H1 (cell line): Measurements from ENCODE around the gene HMGN2. TPM values are rescaled to one million over a fixed set of nuclear protein-coding genes. Genes with fewer than 3 reads are reported as not detected.

ENCODE experiments used
- CTCF ChIA-PET: fragments of 300-600 bp; sonication (Branson Sonifier 250); formaldehyde crosslinking; loops from one replicate; lab custom pipeline; 2021; ENCODE audit not compliant: partially characterized antibody; lab: Charles Lee
- POLR2A ChIA-PET: fragments of 300-600 bp; sonication (Branson Sonifier 250); formaldehyde crosslinking; loops from one replicate; lab custom pipeline; 2021; ENCODE audit warnings: inconsistent platforms; ENCODE audit not compliant: partially characterized antibody; lab: Charles Lee
- DNase-seq, 2 experiments: peaks; one replicate each; pipeline versions ENCODE4 v3.0.0 to v3.0.0-alpha.2; 2010 to 2022; ENCODE audit warnings: low spot score in 2 of 2, low read depth in 1 of 2, mixed read lengths in 1 of 2
- FAIRE-seq: peaks from 2 replicates; lab custom pipeline; 2011; peaks lifted over from hg19 to GRCh38; lab: Jason Lieb, UNC
- H2AFZ ChIP-seq: 2 replicates; pipeline ENCODE4 v1.8.1; 2012; ENCODE audit warnings: low read length, inconsistent platforms
- H2AK5ac ChIP-seq: 2 replicates; pipeline ENCODE4 v1.6.1; 2013; ENCODE audit warnings: low read depth, low read length
- H2BK120ac ChIP-seq: replicated peaks from 2 replicates; pipeline ENCODE3; 2013; ENCODE audit warnings: low read depth, low read length, inconsistent platforms
- H2BK12ac ChIP-seq: 2 replicates; pipeline ENCODE4 v1.6.1; 2013; ENCODE audit warnings: low read depth, low read length
- H2BK15ac ChIP-seq: 2 replicates; pipeline ENCODE4 v1.6.1; 2013; ENCODE audit warnings: low read length
- H2BK20ac ChIP-seq: 2 replicates; pipeline ENCODE4 v1.6.1; 2013; ENCODE audit warnings: low read length
- H2BK5ac ChIP-seq: 2 replicates; pipeline ENCODE4 v1.6.1; 2013; ENCODE audit warnings: low read depth, low read length
- H3K14ac ChIP-seq: 2 replicates; pipeline ENCODE4 v1.6.1; 2013; ENCODE audit warnings: inconsistent platforms; ENCODE audit not compliant: insufficient read length
- H3K18ac ChIP-seq: 2 replicates; pipeline ENCODE4 v1.6.1; 2013; ENCODE audit warnings: low read length; ENCODE audit errors: extremely low read depth
- H3K23ac ChIP-seq: 2 replicates; pipeline ENCODE4 v1.6.1; 2013; ENCODE audit warnings: inconsistent platforms; ENCODE audit not compliant: insufficient read length
- H3K23me2 ChIP-seq: 2 replicates; pipeline ENCODE4 v1.6.1; 2013; ENCODE audit warnings: low read depth, low read length
- H3K27ac ChIP-seq: 2 replicates; pipeline ENCODE4 v1.6.1; 2011; ENCODE audit warnings: low read depth, low read length, inconsistent platforms
- H3K27me3 ChIP-seq, 4 experiments: replicated peaks in 1 of 4; 1 replicate in 1 of 4; 2 replicates in 3 of 4; pipeline versions ENCODE4 v1.6.1 to v1.8.1; 2011 to 2013; ENCODE audit warnings: low read length in 3 of 4, mild to moderate bottlenecking in 3 of 4, inconsistent platforms in 2 of 4, mixed read lengths in 2 of 4, moderate library complexity in 1 of 4; ENCODE audit not compliant: control insufficient read depth in 3 of 4, insufficient read depth in 3 of 4; ENCODE audit errors: extremely low read depth in 1 of 4
- H3K36me3 ChIP-seq, 4 experiments: 2 replicates each; pipeline versions ENCODE4 v1.6.1 to v1.8.1; 2011 to 2013; ENCODE audit warnings: mild to moderate bottlenecking in 4 of 4, low read length in 3 of 4, moderate library complexity in 2 of 4, control low read depth in 1 of 4, inconsistent platforms in 1 of 4; ENCODE audit not compliant: insufficient read depth in 4 of 4, control insufficient read depth in 2 of 4
- H3K4ac ChIP-seq: replicated peaks from 2 replicates; pipeline ENCODE3; 2013; ENCODE audit warnings: low read length, low read depth, mixed read lengths, inconsistent platforms; ENCODE audit not compliant: insufficient read length
- H3K4me1 ChIP-seq, 4 experiments: replicated peaks in 1 of 4; 1 replicate in 1 of 4; 2 replicates in 3 of 4; pipeline versions ENCODE4 v1.6.1 to v1.8.1; 2011 to 2013; ENCODE audit warnings: low read length in 3 of 4, inconsistent platforms in 2 of 4, mixed read lengths in 1 of 4; ENCODE audit not compliant: insufficient read depth in 4 of 4, control insufficient read depth in 3 of 4
- H3K4me2 ChIP-seq, 2 experiments: 2 replicates each; pipeline versions ENCODE4 v1.6.1 to v1.8.1; 2011 to 2013; ENCODE audit warnings: low read depth in 2 of 2, low read length in 2 of 2, control low read depth in 1 of 2, inconsistent platforms in 1 of 2, mild to moderate bottlenecking in 1 of 2; ENCODE audit not compliant: insufficient read depth in 1 of 2
- H3K4me3 ChIP-seq, 4 experiments: fragments of 200-600, 300-600 bp in 1 of 4; sonication (generic), shearing (Covaris generic), sonication (Bioruptor Twin) in 1 of 4; 2 replicates each; pipeline versions ENCODE4 v1.5.1 to v1.8.1; 2011 to 2016; ENCODE audit warnings: low read length in 4 of 4, low read depth in 3 of 4, control low read depth in 2 of 4, inconsistent platforms in 2 of 4, mild to moderate bottlenecking in 2 of 4, mixed read lengths in 1 of 4, moderate library complexity in 1 of 4; ENCODE audit not compliant: insufficient read depth in 2 of 4; ENCODE audit errors: extremely low read depth in 1 of 4
- H3K56ac ChIP-seq: replicated peaks from 2 replicates; pipeline ENCODE3; 2013; ENCODE audit warnings: low read depth, mild to moderate bottlenecking, mixed read lengths, low read length, inconsistent platforms; ENCODE audit not compliant: insufficient read length
- H3K79me1 ChIP-seq: 2 replicates; pipeline ENCODE4 v1.6.1; 2013; ENCODE audit warnings: low read depth, low read length, control low read depth
- H3K79me2 ChIP-seq, 2 experiments: 2 replicates each; pipeline versions ENCODE4 v1.6.1 to v1.8.1; 2012 to 2013; ENCODE audit warnings: low read length in 2 of 2, mild to moderate bottlenecking in 2 of 2, inconsistent platforms in 1 of 2; ENCODE audit not compliant: insufficient read depth in 2 of 2, control insufficient read depth in 1 of 2
- H3K9ac ChIP-seq, 4 experiments: replicated peaks in 1 of 4; 1 replicate in 1 of 4; 2 replicates in 3 of 4; pipeline versions ENCODE4 v1.6.1 to v1.8.1; 2011 to 2013; ENCODE audit warnings: low read depth in 3 of 4, low read length in 3 of 4, control low read depth in 2 of 4, mild to moderate bottlenecking in 2 of 4, moderate library complexity in 2 of 4, inconsistent platforms in 1 of 4; ENCODE audit errors: extremely low read depth in 1 of 4
- H3K9me3 ChIP-seq, 2 experiments: 2 replicates each; pipeline versions ENCODE4 v1.6.1 to v1.8.1; 2012 to 2013; ENCODE audit warnings: mild to moderate bottlenecking in 2 of 2, moderate library complexity in 2 of 2, control low read depth in 1 of 2, inconsistent platforms in 1 of 2, low read depth in 1 of 2, low read length in 1 of 2, mixed read lengths in 1 of 2; ENCODE audit not compliant: insufficient read depth in 2 of 2
- H4K20me1 ChIP-seq, 2 experiments: replicated peaks in 1 of 2; 2 replicates each; pipeline versions ENCODE3 to v1.8.1; 2011 to 2013; ENCODE audit warnings: inconsistent platforms in 2 of 2, low read length in 2 of 2, mild to moderate bottlenecking in 1 of 2; ENCODE audit not compliant: insufficient read depth in 2 of 2, control insufficient read depth in 1 of 2
- H4K5ac ChIP-seq: 2 replicates; pipeline ENCODE4 v1.6.1; 2013; ENCODE audit warnings: low read length, low read depth, mixed read lengths, inconsistent platforms; ENCODE audit not compliant: insufficient read length
- H4K8ac ChIP-seq: 2 replicates; pipeline ENCODE4 v1.8.0; 2013; ENCODE audit warnings: mild to moderate bottlenecking, moderate library complexity, low read length, inconsistent platforms; ENCODE audit not compliant: insufficient read depth; ENCODE audit errors: extremely low read depth
- H4K91ac ChIP-seq: replicated peaks from 2 replicates; pipeline ENCODE3; 2013; ENCODE audit warnings: low read length, mixed read lengths, inconsistent platforms; ENCODE audit not compliant: insufficient read length
- EZH2 ChIP-seq: fragments of 200-600 bp; sonication (generic); IDR thresholded peaks from 2 replicates; pipeline ENCODE4 v1.7.1; 2012; ENCODE audit warnings: low read depth, mild to moderate bottlenecking, moderate library complexity, low read length, inconsistent platforms; ENCODE audit not compliant: severe bottlenecking
- GABPA ChIP-seq: IDR thresholded peaks from 2 replicates; pipeline ENCODE4 v1.6.1; 2011; ENCODE audit warnings: mild to moderate bottlenecking, low read length, moderate library complexity, borderline replicate concordance; ENCODE audit not compliant: insufficient read depth
- SUZ12 ChIP-seq: fragments of 200-600 bp; sonication (generic); IDR thresholded peaks from 2 replicates; pipeline ENCODE4 v1.6.1; 2012; ENCODE audit warnings: mild to moderate bottlenecking, inconsistent platforms, low read length, moderate library complexity, mixed read lengths
- WGBS, 2 experiments: shearing (Covaris generic) in 1 of 2; methylation state at CpG; one replicate each; pipeline versions ENCODE4 v1.1.6 to v1.1.7; 2013 to 2015; ENCODE audit warnings: low lambda C conversion rate in 2 of 2, mixed read lengths in 2 of 2, inconsistent platforms in 1 of 2, low coverage in 1 of 2, missing lambda C conversion rate in 1 of 2; ENCODE audit not compliant: insufficient replicate concordance in 2 of 2, insufficient coverage in 1 of 2, insufficient read length in 1 of 2; ENCODE audit errors: extremely low coverage in 1 of 2, missing lambda C conversion rate in 1 of 2; 5-methylcytosine and 5-hydroxymethylcytosine counted together
- polyA plus RNA-seq, 7 experiments: library from polyadenylated mRNA; depleted of rRNA in 3 of 7; stranded (reverse) in 5 of 7; unstranded in 2 of 7; fragments of >200 nt in 5 of 7; fragments of 200-250 nt in 2 of 7; gene quantifications; 1 replicate in 5 of 7; 2 replicates in 1 of 7; 4 replicates in 1 of 7; pipeline versions ENCODE4 v1.2.1 to v1.2.3, GENCODE V29; 2011 to 2013; ENCODE audit warnings: missing spikeins in 2 of 7, mixed read lengths in 2 of 7
- total RNA-seq: library from RNA; stranded (reverse); fragmentation: NEBNext Ultra II Directional; extraction: Animal tissue kit (Norgen Biotek cat#: 25700); gene quantifications from 2 replicates; pipeline ENCODE4 v1.2.1, GENCODE V29; 2021
- TF ChIP-seq, protein P1 (sequence below): IDR thresholded peaks from 2 replicates; pipeline ENCODE4 v1.6.1; 2012; ENCODE audit warnings: inconsistent platforms

HMGN2 gene
- total and polyA plus RNA-seq, 2 of the 8 experiments (the other 6 are each of a cell fraction or from before 2014, with no cell fraction given): 254 to 453 TPM

DNA sequence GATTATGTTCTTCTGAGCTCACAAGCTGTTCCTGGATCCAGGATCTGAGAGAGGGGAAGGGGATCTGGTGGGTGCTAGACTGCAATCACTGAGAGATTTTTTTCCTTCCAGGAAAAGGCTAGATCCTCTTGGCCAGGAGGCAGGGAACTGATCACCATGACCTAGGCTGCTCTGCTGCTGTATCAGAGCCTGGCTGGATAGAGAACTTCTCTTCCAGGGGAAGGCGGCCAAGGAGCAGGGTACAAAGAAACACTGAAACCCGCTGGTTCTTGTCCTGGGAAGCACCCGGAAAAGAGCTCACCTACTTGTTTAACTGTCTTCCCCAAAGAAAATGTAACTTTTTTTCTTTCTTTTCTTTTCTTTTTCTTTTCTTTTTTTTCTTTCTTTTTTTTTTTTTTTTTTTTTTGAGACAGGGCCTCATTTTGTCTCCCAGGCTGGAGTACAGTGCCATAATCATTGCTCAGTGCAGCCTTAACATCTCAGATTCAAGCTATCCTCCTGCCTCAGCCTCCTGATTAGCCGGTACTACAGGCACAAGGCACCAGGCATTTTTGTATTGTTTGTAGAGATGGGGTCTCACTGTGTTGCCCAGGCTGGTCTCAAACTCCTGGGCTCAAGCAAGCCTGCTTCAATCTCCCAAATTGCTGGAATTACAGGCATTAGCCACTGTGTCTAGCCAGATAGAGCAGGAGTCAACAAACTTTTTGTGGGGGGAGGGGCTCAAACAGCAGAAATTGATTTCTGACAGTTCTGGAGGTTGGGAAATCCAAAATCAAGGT, 44.9 kb downstream of the HMGN2 start:
- H3K79me1 ChIP-seq: no peaks in the 10 kb centered on the region
- H3K4me3 ChIP-seq: no peak overlapping the region
- CTCF ChIA-PET: interaction anchor here (0.6 to 3.0 kb wide), 7 partner anchors 11 to 67 kb away, joined by 3 to 19 read pairs (median 4); no protein-coding TSS in a partner anchor
- no peak overlapping the region for H3K4ac ChIP-seq
- DNase-seq: no peak
- no peaks in the 10 kb centered on the region for H3K23me2 ChIP-seq
- no peak overlapping the region for H2BK12ac ChIP-seq
- H3K27ac ChIP-seq: no peak overlapping the region
- POLR2A ChIA-PET: interaction anchor here (0.6 to 2.5 kb wide), 4 partner anchors 12 to 188 kb away, joined by 3 to 19 read pairs (median 6); partner anchors contain the start of gene RPS6KA1
- no peak overlapping the region for H3K9ac ChIP-seq
- no peak overlapping the region for H3K23ac ChIP-seq
- H2BK15ac ChIP-seq: no peak overlapping the region
- H3K4me1 ChIP-seq: peaks cover 0 to 3% (median 0%) of the 10 kb centered on the region in 4 experiments; a peak in 1 of 7 replicates
- no peaks in the 10 kb centered on the region for H3K9me3 ChIP-seq
- no peak overlapping the region for H2BK20ac ChIP-seq
- no peak overlapping the region for H3K14ac ChIP-seq
- H3K27me3 ChIP-seq: no peaks in the 10 kb centered on the region; a peak in 1 of 7 replicates
- no peaks in the 10 kb centered on the region for H4K20me1 ChIP-seq
- no peak overlapping the region for H3K56ac ChIP-seq
- no peak overlapping the region for H3K4me2 ChIP-seq
- no peak overlapping the region for H2BK5ac ChIP-seq
- no peak overlapping the region for H2BK120ac ChIP-seq
- H3K18ac ChIP-seq: no peak overlapping the region
- FAIRE-seq: no peak
- no peak overlapping the region for H4K5ac ChIP-seq
- no peak overlapping the region for H4K91ac ChIP-seq
- H3K36me3 ChIP-seq: no peaks in the 10 kb centered on the region
- H4K8ac ChIP-seq: no peak overlapping the region
- no peaks in the 10 kb centered on the region for H3K79me2 ChIP-seq
- 0 out of 2 replicates have a peak overlapping the region, but pooled peaks have one; percentile 75 for H2AFZ ChIP-seq
- no peak overlapping the region for H2AK5ac ChIP-seq
- 96% methylated on average over 4 of the region's 4 CpGs; no CpG with 5 or more reads in 1 of the 2 experiments for WGBS, 2 experiments
- TF ChIP-seq SUZ12 (no peak), EZH2 (no peak), GABPA (no peak)
- TF ChIP-seq, protein P1, sequence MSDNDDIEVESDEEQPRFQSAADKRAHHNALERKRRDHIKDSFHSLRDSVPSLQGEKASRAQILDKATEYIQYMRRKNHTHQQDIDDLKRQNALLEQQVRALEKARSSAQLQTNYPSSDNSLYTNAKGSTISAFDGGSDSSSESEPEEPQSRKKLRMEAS: no peak
